Activated T-helper 1 cell treated with Interleukin-2 at 50 U/mL for 16 hours (primary cell): ENCODE data around the gene TRIM37.
A peak's percentile ranks its signal among the peaks of the same experiment; 100 is the strongest.

Source experiments
- DNase-seq: peaks from one replicate; pipeline ENCODE4 v3.0.0-alpha.2; 2020; ENCODE audit warnings: low read depth

Gene TRIM37

GRCh38 chr17:59028328-59028727, 78.4 kb downstream of the TRIM37 start:
- no peak for DNase-seq

- no peak for DNase-seq
Measured at GRCh38 chr17:59027750-59028149, 78.9 kb downstream of the TRIM37 start.

GRCh38 chr17:59026176-59026939, 80.3 kb downstream of the TRIM37 start:
- DNase-seq, result no peak

- DNase-seq, result no peak
Measured at GRCh38 chr17:59024916-59025315, 81.8 kb downstream of the TRIM37 start.

GRCh38 chr17:59018019-59018418, 88.7 kb downstream of the TRIM37 start:
- DNase-seq, result no peak

- DNase-seq, result no peak
Measured at GRCh38 chr17:59011975-59012374, 94.7 kb downstream of the TRIM37 start.

- no peak for DNase-seq
Measured at GRCh38 chr17:59010026-59010425, 96.7 kb downstream of the TRIM37 start.

- no peak for DNase-seq
Measured at GRCh38 chr17:59008737-59009136, 97.9 kb downstream of the TRIM37 start.

- DNase-seq, result no peak
Measured at GRCh38 chr17:59007995-59008394, 98.7 kb downstream of the TRIM37 start.

GRCh38 chr17:59004338-59005111, 102.2 kb downstream of the TRIM37 start:
- DNase-seq, result peak; percentile 34

GRCh38 chr17:59003860-59004259, 102.8 kb downstream of the TRIM37 start:
- no peak for DNase-seq

GRCh38 chr17:59002848-59003247, 103.8 kb downstream of the TRIM37 start:
- DNase-seq, result no peak

- no peak for DNase-seq
Measured at GRCh38 chr17:59002126-59002525, 104.6 kb downstream of the TRIM37 start.

- peak; percentile 41 for DNase-seq
Measured at GRCh38 chr17:59001158-59001814, 105.4 kb downstream of the TRIM37 start.

- DNase-seq, result no peak
Measured at GRCh38 chr17:59000022-59000421, 106.7 kb downstream of the TRIM37 start.

- no peak for DNase-seq
Measured at GRCh38 chr17:58999500-58999899, 107.2 kb downstream of the TRIM37 start.

- no peak for DNase-seq
Measured at GRCh38 chr17:58998871-58999270, 107.8 kb downstream of the TRIM37 start.

GRCh38 chr17:58997756-58998553, 108.7 kb downstream of the TRIM37 start:
- no peak for DNase-seq

GRCh38 chr17:58996968-58997367, 109.7 kb downstream of the TRIM37 start:
- DNase-seq, result no peak

GRCh38 chr17:58995247-58995940, 111.3 kb downstream of the TRIM37 start:
- DNase-seq, result no peak

- no peak for DNase-seq
Measured at GRCh38 chr17:58993311-58993710, 113.4 kb downstream of the TRIM37 start.
